SK-N-SH treated with all-trans-retinoic acid at 6 μM for 48 hours (cell line): ENCODE data around the gene CHST13.

Experiments used
- ARNTL ChIP-seq: fragments of 450-650 bp; formaldehyde crosslinking; IDR thresholded peaks from 2 replicates; pipeline ENCODE4 v1.5.0; 2020; ENCODE audit warnings: low read depth, mild to moderate bottlenecking, moderate library complexity, borderline replicate concordance
- BACH2 ChIP-seq: fragments of 250-450 bp; sonication (Bioruptor Pico); IDR thresholded peaks from 2 replicates; pipeline ENCODE4 v1.9.0; 2021; ENCODE audit warnings: mild to moderate bottlenecking, borderline replicate concordance
- OSR1 ChIP-seq: fragments of 250-450 bp; sonication (Bioruptor Pico); IDR thresholded peaks from 2 replicates; pipeline ENCODE4 v1.8.0; 2022; ENCODE audit warnings: moderate library complexity, mild to moderate bottlenecking, inconsistent platforms
- RARB ChIP-seq: fragments of 250-450 bp; sonication (Bioruptor Pico); IDR thresholded peaks from 2 replicates; pipeline ENCODE4 v1.8.0; 2021; ENCODE audit warnings: mild to moderate bottlenecking, moderate library complexity
- SNAI2 ChIP-seq: fragments of 250-450 bp; sonication (Bioruptor Pico); IDR thresholded peaks from 2 replicates; pipeline ENCODE4 v1.5.0; 2020; ENCODE audit warnings: mild to moderate bottlenecking, moderate library complexity
- TCF4 ChIP-seq: fragments of 250-450 bp; sonication (Bioruptor Pico); IDR thresholded peaks from 2 replicates; pipeline ENCODE4 v1.8.0; 2021; ENCODE audit warnings: mild to moderate bottlenecking, moderate library complexity, borderline replicate concordance
- TOX ChIP-seq: fragments of 250-450 bp; sonication (Bioruptor Pico); IDR thresholded peaks from 2 replicates; pipeline ENCODE4 v1.8.0; 2021; ENCODE audit warnings: mild to moderate bottlenecking, moderate library complexity, borderline replicate concordance
- ZC3H10 ChIP-seq: fragments of 250-450 bp; sonication (Bioruptor Pico); IDR thresholded peaks from 2 replicates; pipeline ENCODE4 v1.5.1; 2021; ENCODE audit warnings: mild to moderate bottlenecking, moderate library complexity
- ZFP30 ChIP-seq: fragments of 450-650 bp; formaldehyde crosslinking; IDR thresholded peaks from 2 replicates; pipeline ENCODE4 v1.5.0; 2022; ENCODE audit warnings: mild to moderate bottlenecking, moderate library complexity
- ZNF70 ChIP-seq: fragments of 450-650 bp; formaldehyde crosslinking; IDR thresholded peaks from 2 replicates; pipeline ENCODE4 v1.5.0; 2020; ENCODE audit warnings: mild to moderate bottlenecking, moderate library complexity
- TF ChIP-seq, protein P1 (sequence below): fragments of 250-450 bp; sonication (Bioruptor Pico); IDR thresholded peaks from 2 replicates; pipeline ENCODE4 v1.5.1; 2021; ENCODE audit warnings: mild to moderate bottlenecking, moderate library complexity
- TF ChIP-seq, protein P2 (sequence below): fragments of 250-450 bp; sonication (Bioruptor Pico); IDR thresholded peaks from 2 replicates; pipeline ENCODE4 v1.5.1; 2020; ENCODE audit warnings: low read depth, mild to moderate bottlenecking, moderate library complexity

DNA sequence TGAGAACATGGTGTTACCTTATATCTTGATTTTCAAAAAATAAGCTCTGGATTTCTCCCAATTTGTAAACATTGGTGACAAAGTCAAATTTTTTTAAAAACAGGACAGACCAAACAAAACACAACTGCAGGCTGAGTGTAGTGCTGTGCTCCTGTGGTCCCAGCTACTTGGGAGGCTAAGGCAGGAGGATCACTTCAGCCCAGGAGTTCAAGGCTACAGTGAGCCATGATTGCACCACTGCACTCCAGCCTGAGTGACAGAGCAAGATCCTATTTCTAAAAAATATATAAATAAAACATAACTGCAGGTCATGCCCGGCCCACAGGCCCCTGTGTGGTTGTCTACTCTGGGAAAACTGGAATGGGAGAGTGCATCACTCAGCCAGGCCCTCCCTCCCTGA lies 44.3 kb upstream of the CHST13 start:
- no peak for TF ChIP-seq RARB (CRISPR knock-in tag)
- TF ChIP-seq ZC3H10 (CRISPR knock-in tag): no peak
- no peak for TF ChIP-seq TOX (CRISPR knock-in tag)
- TF ChIP-seq ARNTL (CRISPR knock-in tag): no peak
- no peak for TF ChIP-seq ZFP30 (CRISPR knock-in tag)
- no peak for TF ChIP-seq OSR1 (CRISPR knock-in tag)
- TF ChIP-seq, protein P1, sequence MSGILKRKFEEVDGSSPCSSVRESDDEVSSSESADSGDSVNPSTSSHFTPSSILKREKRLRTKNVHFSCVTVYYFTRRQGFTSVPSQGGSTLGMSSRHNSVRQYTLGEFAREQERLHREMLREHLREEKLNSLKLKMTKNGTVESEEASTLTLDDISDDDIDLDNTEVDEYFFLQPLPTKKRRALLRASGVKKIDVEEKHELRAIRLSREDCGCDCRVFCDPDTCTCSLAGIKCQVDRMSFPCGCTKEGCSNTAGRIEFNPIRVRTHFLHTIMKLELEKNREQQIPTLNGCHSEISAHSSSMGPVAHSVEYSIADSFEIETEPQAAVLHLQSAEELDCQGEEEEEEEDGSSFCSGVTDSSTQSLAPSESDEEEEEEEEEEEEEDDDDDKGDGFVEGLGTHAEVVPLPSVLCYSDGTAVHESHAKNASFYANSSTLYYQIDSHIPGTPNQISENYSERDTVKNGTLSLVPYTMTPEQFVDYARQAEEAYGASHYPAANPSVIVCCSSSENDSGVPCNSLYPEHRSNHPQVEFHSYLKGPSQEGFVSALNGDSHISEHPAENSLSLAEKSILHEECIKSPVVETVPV (CRISPR knock-in tag): no peak
- no peak for TF ChIP-seq BACH2
- no peak for TF ChIP-seq SNAI2 (CRISPR knock-in tag)
- TF ChIP-seq, protein P2, sequence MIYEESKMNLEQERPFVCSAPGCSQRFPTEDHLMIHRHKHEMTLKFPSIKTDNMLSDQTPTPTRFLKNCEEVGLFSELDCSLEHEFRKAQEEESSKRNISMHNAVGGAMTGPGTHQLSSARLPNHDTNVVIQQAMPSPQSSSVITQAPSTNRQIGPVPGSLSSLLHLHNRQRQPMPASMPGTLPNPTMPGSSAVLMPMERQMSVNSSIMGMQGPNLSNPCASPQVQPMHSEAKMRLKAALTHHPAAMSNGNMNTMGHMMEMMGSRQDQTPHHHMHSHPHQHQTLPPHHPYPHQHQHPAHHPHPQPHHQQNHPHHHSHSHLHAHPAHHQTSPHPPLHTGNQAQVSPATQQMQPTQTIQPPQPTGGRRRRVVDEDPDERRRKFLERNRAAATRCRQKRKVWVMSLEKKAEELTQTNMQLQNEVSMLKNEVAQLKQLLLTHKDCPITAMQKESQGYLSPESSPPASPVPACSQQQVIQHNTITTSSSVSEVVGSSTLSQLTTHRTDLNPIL: no peak
- TF ChIP-seq TCF4 (CRISPR knock-in tag): no peak
- TF ChIP-seq ZNF70: no peak
